Astrocyte (in vitro differentiated cells and primary cell): ENCODE results near the gene TMEM128. TPM values are rescaled to one million over a fixed set of nuclear protein-coding genes. Genes with fewer than 3 reads are reported as not detected.
A peak's percentile ranks its signal among the peaks of the same experiment; 100 is the strongest.

Source experiments
- DNase-seq: peaks from one replicate; pipeline ENCODE4 v3.0.0-alpha.2; 2010; ENCODE audit warnings: low read depth
- FAIRE-seq: peaks from 2 replicates; lab custom pipeline; 2011; peaks lifted over from hg19 to GRCh38; lab: Jason Lieb, UNC
- H2AFZ ChIP-seq: 2 replicates; pipeline ENCODE4 v1.6.0; 2012; ENCODE audit warnings: low read depth, low read length, inconsistent platforms
- H3K27ac ChIP-seq: 2 replicates; pipeline ENCODE4 v1.5.1; 2011; ENCODE audit warnings: low read depth, low read length, inconsistent platforms
- H3K27me3 ChIP-seq: 2 replicates; pipeline ENCODE4 v1.6.0; 2011; ENCODE audit warnings: low read length, inconsistent platforms; ENCODE audit not compliant: insufficient read depth
- H3K36me3 ChIP-seq: 2 replicates; pipeline ENCODE4 v1.5.1; 2011; ENCODE audit warnings: low read length, inconsistent platforms; ENCODE audit not compliant: insufficient read depth
- H3K4me1 ChIP-seq: 2 replicates; pipeline ENCODE4 v1.5.1; 2011; ENCODE audit warnings: low read length, inconsistent platforms; ENCODE audit not compliant: insufficient read depth
- H3K4me2 ChIP-seq: 2 replicates; pipeline ENCODE4 v1.6.0; 2012; ENCODE audit warnings: low read length, inconsistent platforms
- H3K4me3 ChIP-seq: 2 replicates; pipeline ENCODE4 v1.5.1; 2011; ENCODE audit warnings: low read depth, mild to moderate bottlenecking, low read length, inconsistent platforms; ENCODE audit not compliant: insufficient read depth
- H3K79me2 ChIP-seq: 2 replicates; pipeline ENCODE4 v1.6.0; 2012; ENCODE audit warnings: mild to moderate bottlenecking, low read length, inconsistent platforms; ENCODE audit not compliant: insufficient read depth
- H3K9ac ChIP-seq: 2 replicates; pipeline ENCODE4 v1.6.0; 2012; ENCODE audit warnings: mild to moderate bottlenecking, low read length, inconsistent platforms
- H3K9me3 ChIP-seq: 2 replicates; pipeline ENCODE4 v1.5.1; 2012; ENCODE audit warnings: low read depth, mild to moderate bottlenecking, low read length, inconsistent platforms; ENCODE audit not compliant: insufficient read depth
- H4K20me1 ChIP-seq: 2 replicates; pipeline ENCODE4 v1.6.0; 2012; ENCODE audit warnings: low read length, inconsistent platforms; ENCODE audit not compliant: insufficient read depth
- H3K27ac Mint-ChIP-seq: one replicate; pipeline ENCODE4 v1.8.0; 2021; ENCODE audit warnings: mild to moderate bottlenecking, mixed read lengths; ENCODE audit not compliant: unreplicated experiment
- H3K27me3 Mint-ChIP-seq: one replicate; pipeline ENCODE4 v1.8.0; 2021; ENCODE audit warnings: low read depth, mixed read lengths; ENCODE audit not compliant: unreplicated experiment
- H3K36me3 Mint-ChIP-seq: one replicate; pipeline ENCODE4 v1.8.0; 2021; ENCODE audit warnings: low read depth, mixed read lengths; ENCODE audit not compliant: unreplicated experiment
- H3K4me1 Mint-ChIP-seq: one replicate; pipeline ENCODE4 v1.8.0; 2021; ENCODE audit warnings: low read depth, mixed read lengths; ENCODE audit not compliant: unreplicated experiment
- H3K4me3 Mint-ChIP-seq: one replicate; pipeline ENCODE4 v1.8.0; 2021; ENCODE audit warnings: mild to moderate bottlenecking, moderate library complexity, mixed read lengths; ENCODE audit not compliant: unreplicated experiment
- H3K9me3 Mint-ChIP-seq: one replicate; pipeline ENCODE4 v1.8.0; 2021; ENCODE audit warnings: mild to moderate bottlenecking, mixed read lengths; ENCODE audit not compliant: unreplicated experiment
- CTCF ChIP-seq: IDR thresholded peaks from 2 replicates; pipeline ENCODE4 v1.5.1; 2011; ENCODE audit warnings: low read depth, mild to moderate bottlenecking, inconsistent platforms, low read length, moderate library complexity; ENCODE audit not compliant: insufficient read depth
- EZH2 ChIP-seq: IDR thresholded peaks from 2 replicates; pipeline ENCODE4 v1.6.1; 2012; ENCODE audit warnings: mild to moderate bottlenecking, low read length, inconsistent platforms; ENCODE audit not compliant: insufficient read depth
- total RNA-seq: library from RNA; stranded (reverse); gene quantifications from 2 replicates; pipeline ENCODE4 v1.2.1, GENCODE V29; 2021

TMEM128 gene
- total RNA-seq, 1 donor from 2014 or later: 15.2 TPM

GRCh38 chr4:4289597-4289940 is 41.5 kb upstream of the TMEM128 start:
- Mint-ChIP-seq H3K36me3 (no peaks in the 10 kb centered on the region), H3K27me3 (no peaks in the 10 kb centered on the region), H3K9me3 (no peaks in the 10 kb centered on the region), H3K4me3 (peak overlapping the region; percentile 96), H3K4me1 (peaks cover 24% of the 10 kb centered on the region), H3K27ac (no peak overlapping the region)
- peak overlapping the region; percentile 100 for H3K4me2 ChIP-seq
- no peaks in the 10 kb centered on the region for H3K27me3 ChIP-seq
- DNase-seq (peak; percentile 4), FAIRE-seq (no peak)
- H2AFZ ChIP-seq: peak overlapping the region; percentile 87
- H4K20me1 ChIP-seq: peaks cover 53% of the 10 kb centered on the region
- peak overlapping the region; percentile 24 for H3K27ac ChIP-seq
- H3K4me3 ChIP-seq: peak overlapping the region; percentile 91
- H3K36me3 ChIP-seq: peaks cover 2% of the 10 kb centered on the region
- no peaks in the 10 kb centered on the region for H3K9me3 ChIP-seq
- H3K9ac ChIP-seq: peak overlapping the region; percentile 87
- H3K79me2 ChIP-seq: peaks cover 82% of the 10 kb centered on the region
- TF ChIP-seq EZH2 (no peak), CTCF (no peak)
- H3K4me1 ChIP-seq: peaks cover 15% of the 10 kb centered on the region

GRCh38 chr4:4289055-4289454 is 41.0 kb upstream of the TMEM128 start:
- no peak for DNase-seq

More at GRCh38 chr4:4289055-4289454, 41.0 kb upstream of the TMEM128 start:
- Histone ChIP-seq H3K9ac (peak overlapping the region; percentile 87), H3K9me3 (no peaks in the 10 kb centered on the region), H3K27me3 (no peaks in the 10 kb centered on the region), H3K79me2 (peaks cover 78% of the 10 kb centered on the region), H2AFZ (no peak overlapping the region), H3K36me3 (peaks cover 7% of the 10 kb centered on the region), H3K4me2 (peak overlapping the region; percentile 100), H3K4me3 (peak overlapping the region; percentile 91), H3K4me1 (peaks cover 15% of the 10 kb centered on the region), H3K27ac (peak overlapping the region; percentile 24), H4K20me1 (peaks cover 48% of the 10 kb centered on the region)
- H3K36me3 Mint-ChIP-seq: no peaks in the 10 kb centered on the region
- no peaks in the 10 kb centered on the region for H3K27me3 Mint-ChIP-seq
- no peaks in the 10 kb centered on the region for H3K9me3 Mint-ChIP-seq
- peak overlapping the region; percentile 96 for H3K4me3 Mint-ChIP-seq
- peaks cover 24% of the 10 kb centered on the region for H3K4me1 Mint-ChIP-seq
- no peak for FAIRE-seq
- H3K27ac Mint-ChIP-seq: no peak overlapping the region
- TF ChIP-seq EZH2: no peak
- TF ChIP-seq CTCF: no peak
